MM.1S (cell line): Measurements from ENCODE around the gene ARMC12.
A peak's percentile ranks its signal among the peaks of the same experiment; 100 is the strongest.

Source experiments
- CTCF ChIP-seq: fragments of 300-600 bp; sonication (generic); IDR thresholded peaks from 2 replicates; pipeline ENCODE4 v1.5.1; 2016; ENCODE audit warnings: antibody characterized with exemption, low read length, mixed read lengths
- EZH2 ChIP-seq: fragments of 300-600 bp; sonication (generic); optimal IDR thresholded peaks from 2 replicates; pipeline ENCODE3; 2017; ENCODE audit warnings: low read depth, mild to moderate bottlenecking, antibody characterized with exemption, low read length, mixed read lengths

GRCh38 chr6:35737413-35738211 lies 780 bp downstream of the ARMC12 start:
- TF ChIP-seq CTCF (peak; percentile 90), EZH2 (no peak)
